ENCODE data around the gene STIM2. TPM values are rescaled to one million over a fixed set of nuclear protein-coding genes. Genes with fewer than 3 reads are reported as not detected.

Gene STIM2
- total and polyA plus RNA-seq, 9 of the 15 experiments (the other 6 are each of a cell fraction or from before 2014, with no cell fraction given), result 7.2 to 26.8 (median 15.4) TPM

DNA sequence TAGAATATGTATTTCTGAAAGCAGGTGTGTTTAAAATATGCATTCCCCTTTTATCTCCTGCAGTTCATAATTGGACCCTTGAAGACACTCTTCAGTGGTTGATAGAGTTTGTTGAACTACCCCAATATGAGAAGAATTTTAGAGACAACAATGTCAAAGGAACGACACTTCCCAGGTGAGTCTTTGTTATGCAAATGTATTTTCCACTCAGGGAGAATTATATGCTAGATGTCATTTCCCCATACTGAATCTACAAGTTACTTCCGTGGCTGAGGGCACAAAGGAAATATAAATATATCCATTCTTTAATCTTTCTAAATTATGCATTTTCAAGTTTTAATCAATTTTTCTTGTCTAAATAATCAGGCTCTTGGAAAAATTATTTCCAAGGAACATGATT is 134.7 kb downstream of the STIM2 start:
- WGBS (ENCODE audit: insufficient coverage, low coverage, missing lambda C conversion rate), result 92% methylated on average over 2 of the region's 2 CpGs
- ATAC-seq, result no peak
- POLR2A ChIA-PET, result no interaction called here
- FAIRE-seq, result no peak
- no peak for DNase-seq (ENCODE audit: extremely low read depth in 1 of 4, low spot score in 3 of 4)
- CTCF ChIA-PET (ENCODE audit: low intra/inter-chr PET ratio), result no interaction called here
- Histone ChIP-seq H3K9me3 (replicated peaks; ENCODE audit: control insufficient read depth, insufficient read depth, low read depth, low read length) (no peaks in the 10 kb centered on the region), H3K4me1 (replicated peaks in 1 of 2; ENCODE audit: control insufficient read depth in 2 of 2, insufficient read depth in 2 of 2, low read length in 2 of 2) (peaks cover 0 to 13% of the 10 kb centered on the region in 2 experiments; a peak in 2 of 5 replicates), H3K9ac (ENCODE audit: insufficient read depth in 1 of 2, low read depth in 2 of 2, low read length in 2 of 2) (no peak overlapping the region), H3K4me2 (ENCODE audit: insufficient read depth, low read length) (no peak overlapping the region), H3K27me3 (ENCODE audit: control insufficient read depth in 2 of 2, insufficient read depth in 2 of 2, low read length in 2 of 2) (no peaks in the 10 kb centered on the region), H3K36me3 (ENCODE audit: control insufficient read depth, insufficient read depth, low read length) (no peaks in the 10 kb centered on the region), H3K9me1 (ENCODE audit: control insufficient read depth, insufficient read depth, low read length) (no peaks in the 10 kb centered on the region), H3K79me2 (ENCODE audit: control insufficient read depth, insufficient read depth, low read length) (no peaks in the 10 kb centered on the region), H3K27ac (ENCODE audit: extremely low read depth, low read depth, low read length) (no peak overlapping the region), H2AFZ (ENCODE audit: low read depth, low read length) (no peak overlapping the region), H3K4me3 (no peak overlapping the region), H4K20me1 (replicated peaks; ENCODE audit: control insufficient read depth, insufficient read depth, low read length) (peaks cover 4% of the 10 kb centered on the region; the same call in 1 of the 2 replicates)
- in situ Hi-C loops (cut with MboI) (no loop called here), intact Hi-C loops (cut with micrococcal nuclease) (no loop called here)
- TF ChIP-seq ZNF232 (CRISPR knock-in tag; IDR thresholded peaks at IDR 0.05) (no peak), ETV5 (CRISPR knock-in tag; IDR thresholded peaks at IDR 0.05; ENCODE audit: low read depth) (no peak), ZNF165 (CRISPR knock-in tag; IDR thresholded peaks at IDR 0.05; ENCODE audit: borderline replicate concordance) (no peak), STAG1 (CRISPR knock-in tag; IDR thresholded peaks at IDR 0.05; ENCODE audit: borderline replicate concordance) (no peak), TEAD4 (IDR thresholded peaks at IDR 0.05; ENCODE audit: low read length) (no peak), TEAD4 (CRISPR knock-in tag; IDR thresholded peaks at IDR 0.05; ENCODE audit: borderline replicate concordance) (no peak), STAT5B (CRISPR knock-in tag; IDR thresholded peaks at IDR 0.05) (no peak), TSC22D4 (tag; IDR thresholded peaks at IDR 0.05) (no peak), TFAM (CRISPR knock-in tag; conservative IDR thresholded peaks at IDR 0.05) (no peak)
- TF ChIP-seq, protein P1, sequence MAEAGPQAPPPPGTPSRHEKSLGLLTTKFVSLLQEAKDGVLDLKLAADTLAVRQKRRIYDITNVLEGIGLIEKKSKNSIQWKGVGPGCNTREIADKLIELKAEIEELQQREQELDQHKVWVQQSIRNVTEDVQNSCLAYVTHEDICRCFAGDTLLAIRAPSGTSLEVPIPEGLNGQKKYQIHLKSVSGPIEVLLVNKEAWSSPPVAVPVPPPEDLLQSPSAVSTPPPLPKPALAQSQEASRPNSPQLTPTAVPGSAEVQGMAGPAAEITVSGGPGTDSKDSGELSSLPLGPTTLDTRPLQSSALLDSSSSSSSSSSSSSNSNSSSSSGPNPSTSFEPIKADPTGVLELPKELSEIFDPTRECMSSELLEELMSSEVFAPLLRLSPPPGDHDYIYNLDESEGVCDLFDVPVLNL (CRISPR knock-in tag; IDR thresholded peaks at IDR 0.05; ENCODE audit: low read depth), result no peak
- TF ChIP-seq, protein P2, sequence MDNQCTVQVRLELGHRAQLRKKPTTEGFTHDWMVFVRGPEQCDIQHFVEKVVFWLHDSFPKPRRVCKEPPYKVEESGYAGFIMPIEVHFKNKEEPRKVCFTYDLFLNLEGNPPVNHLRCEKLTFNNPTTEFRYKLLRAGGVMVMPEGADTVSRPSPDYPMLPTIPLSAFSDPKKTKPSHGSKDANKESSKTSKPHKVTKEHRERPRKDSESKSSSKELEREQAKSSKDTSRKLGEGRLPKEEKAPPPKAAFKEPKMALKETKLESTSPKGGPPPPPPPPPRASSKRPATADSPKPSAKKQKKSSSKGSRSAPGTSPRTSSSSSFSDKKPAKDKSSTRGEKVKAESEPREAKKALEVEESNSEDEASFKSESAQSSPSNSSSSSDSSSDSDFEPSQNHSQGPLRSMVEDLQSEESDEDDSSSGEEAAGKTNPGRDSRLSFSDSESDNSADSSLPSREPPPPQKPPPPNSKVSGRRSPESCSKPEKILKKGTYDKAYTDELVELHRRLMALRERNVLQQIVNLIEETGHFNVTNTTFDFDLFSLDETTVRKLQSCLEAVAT (IDR thresholded peaks at IDR 0.05), result no peak
- BruUV-seq (replicated peaks), result no TSS peak

Data from K562 (cell line).